GM19438 (cell line): Measurements from ENCODE around the gene PCNT.
"Not testable (repeated sequence)": the region's sequence is repeated elsewhere in the genome, so short reads cannot be mapped to it uniquely, and the experiment has no call there.

Experiments used
- ATAC-seq: cut with Tn5 transposase; IDR thresholded peaks from one replicate; pipeline ENCODE4 v1.9.1; 2021; ENCODE audit warnings: low read depth; ENCODE audit not compliant: unreplicated experiment

The PCNT gene

DNA sequence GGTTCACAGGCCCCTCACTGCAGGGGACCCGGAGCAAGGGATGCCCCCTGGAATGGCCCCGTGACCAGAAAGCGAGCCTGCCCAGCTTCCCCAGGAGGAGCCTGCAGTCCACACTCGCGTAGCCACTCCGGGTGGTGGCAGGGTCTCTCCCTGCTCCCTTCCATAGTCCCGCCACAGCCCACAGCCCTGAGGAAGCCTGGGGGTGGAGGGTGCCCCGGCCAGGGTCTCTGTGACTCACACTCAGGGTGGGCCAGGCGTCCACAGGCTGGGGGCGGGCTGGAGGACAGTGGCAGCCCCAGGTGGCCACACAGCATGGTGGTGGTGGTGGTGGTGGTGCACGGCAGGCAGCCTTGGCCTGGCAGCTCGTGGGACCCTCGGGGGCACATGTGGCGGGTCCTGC is 22.2 kb upstream of the PCNT start:
- ATAC-seq = no peak

DNA sequence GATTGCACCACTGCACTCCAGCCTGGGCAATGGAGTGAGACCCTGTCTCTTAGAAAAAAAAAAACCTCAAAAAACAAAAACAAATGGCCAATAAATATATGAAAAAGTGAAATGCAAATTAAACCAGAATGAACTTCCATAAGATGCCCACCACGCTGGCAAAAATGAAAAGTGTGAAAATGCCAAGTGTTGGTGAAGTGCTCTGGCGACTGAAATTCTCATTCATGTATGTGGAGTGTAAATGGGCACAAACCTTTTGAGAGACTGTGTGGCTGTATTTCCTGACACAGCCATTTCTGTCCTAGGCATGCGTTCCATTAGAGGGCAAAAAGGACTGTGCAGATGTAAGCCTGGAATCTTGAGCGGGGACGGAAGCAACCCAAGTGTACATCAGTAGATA is 19.5 kb upstream of the PCNT start:
- ATAC-seq = no peak

DNA sequence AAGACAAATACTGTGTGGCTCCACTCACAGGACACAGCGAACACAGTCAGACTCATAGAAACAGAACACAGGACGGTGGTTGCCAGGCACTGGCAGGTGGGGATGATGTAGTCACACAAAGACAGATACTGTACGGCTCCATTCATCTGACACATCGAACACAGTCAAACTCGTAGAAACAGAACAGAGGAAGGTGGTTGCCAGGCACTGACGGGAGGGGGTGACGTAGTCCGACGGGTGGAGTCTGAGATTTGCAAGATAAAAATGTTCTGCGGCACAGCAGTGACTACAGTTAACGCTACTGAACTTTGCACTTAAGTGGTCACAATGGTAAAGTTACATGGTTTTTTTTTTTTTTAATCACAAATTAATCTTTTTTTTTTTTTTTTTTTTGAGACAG is 19.0 kb upstream of the PCNT start:
- ATAC-seq = no peak

DNA sequence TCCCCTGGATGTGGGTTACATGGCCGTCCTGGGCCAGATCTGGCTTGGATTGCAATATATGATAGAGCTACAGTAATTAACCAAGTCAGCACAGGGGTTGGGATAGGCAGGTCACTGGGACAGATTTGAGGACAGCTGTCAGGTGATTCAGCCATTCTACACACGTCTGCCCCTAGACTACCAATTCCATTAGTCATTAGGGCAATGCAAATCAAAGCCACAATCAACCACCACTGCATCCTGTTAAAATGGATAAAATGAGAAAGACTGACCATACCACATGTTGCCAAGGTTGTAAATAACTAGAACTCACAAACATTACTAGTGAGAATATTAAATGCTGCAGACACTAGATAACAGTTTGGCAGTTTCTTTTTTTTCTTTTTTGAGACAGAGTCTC is 16.3 kb upstream of the PCNT start:
- ATAC-seq = no peak

DNA sequence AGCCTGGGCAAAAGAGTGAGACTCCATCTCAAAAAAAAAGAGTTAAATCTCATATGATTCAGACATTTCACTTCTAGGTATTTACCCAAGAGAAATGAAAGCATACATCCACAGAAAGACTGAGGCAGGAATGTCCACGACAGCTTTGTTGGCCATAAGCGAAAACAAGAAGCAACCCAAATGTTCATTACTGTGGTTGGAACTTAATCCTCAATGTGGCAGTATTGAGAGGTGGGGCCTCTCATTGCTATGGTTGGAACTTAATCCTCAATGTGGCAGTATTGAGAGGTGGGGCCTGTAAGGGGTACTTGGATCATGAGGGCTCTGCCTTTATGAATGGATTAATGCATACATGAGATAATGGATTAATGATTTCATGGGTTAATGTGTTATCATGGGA is 15.5 kb upstream of the PCNT start:
- no peak for ATAC-seq

DNA sequence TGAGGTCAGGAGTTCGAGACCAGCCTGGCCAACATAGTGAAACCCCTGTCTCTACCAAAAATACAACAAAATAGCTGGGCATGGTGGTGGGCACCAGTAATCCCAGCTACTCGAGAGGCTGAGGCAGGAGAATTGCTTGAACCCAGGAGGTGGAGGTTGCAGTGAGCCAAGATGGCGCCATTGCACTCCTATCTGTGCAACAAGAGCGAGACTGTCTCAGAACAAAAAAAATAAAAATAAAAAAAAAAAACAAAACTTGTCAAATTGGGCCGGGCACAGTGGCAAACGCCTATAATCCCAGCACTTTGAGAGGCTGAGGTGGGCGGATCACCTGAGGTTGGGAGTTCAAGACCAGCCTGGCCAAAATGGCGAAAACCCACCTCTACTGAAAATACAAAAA is 13.7 kb upstream of the PCNT start:
- ATAC-seq = not testable (repeated sequence)

DNA sequence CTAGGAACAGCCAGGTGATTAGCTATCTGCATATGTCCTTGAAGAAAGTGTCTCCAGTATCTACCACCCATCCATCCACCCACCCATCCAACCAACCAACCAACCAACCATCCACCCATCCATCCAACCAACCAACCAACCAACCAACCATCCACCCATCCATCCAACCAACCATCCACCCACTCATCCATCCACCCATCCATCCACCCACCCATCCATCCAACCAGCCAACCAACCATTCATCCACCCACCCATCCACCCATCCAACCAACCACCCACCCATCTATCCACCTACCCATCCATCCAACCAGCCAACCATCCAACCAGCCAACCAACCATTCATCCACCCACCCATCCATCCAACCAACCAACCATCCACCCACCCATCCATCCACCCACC is 12.4 kb upstream of the PCNT start:
- no peak for ATAC-seq

DNA sequence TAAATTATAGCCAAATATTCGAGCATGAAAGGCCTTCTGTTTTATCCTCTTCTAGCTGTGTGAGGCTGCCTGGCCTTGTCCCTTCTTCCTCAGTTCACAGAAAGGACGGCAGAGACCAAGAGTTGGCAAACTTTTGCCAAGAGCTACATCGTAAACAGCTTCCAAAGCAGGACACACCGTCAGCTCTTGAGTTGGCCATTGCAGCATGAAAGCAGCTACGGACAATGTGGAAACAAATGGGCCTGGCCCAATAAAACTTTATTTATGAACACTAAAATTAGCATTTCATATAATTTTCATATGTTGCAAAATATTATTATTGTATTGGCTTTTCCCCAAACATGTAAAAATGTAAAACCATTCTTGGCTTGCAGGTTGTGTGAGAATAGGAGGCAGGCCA is 11.0 kb upstream of the PCNT start:
- no peak for ATAC-seq

DNA sequence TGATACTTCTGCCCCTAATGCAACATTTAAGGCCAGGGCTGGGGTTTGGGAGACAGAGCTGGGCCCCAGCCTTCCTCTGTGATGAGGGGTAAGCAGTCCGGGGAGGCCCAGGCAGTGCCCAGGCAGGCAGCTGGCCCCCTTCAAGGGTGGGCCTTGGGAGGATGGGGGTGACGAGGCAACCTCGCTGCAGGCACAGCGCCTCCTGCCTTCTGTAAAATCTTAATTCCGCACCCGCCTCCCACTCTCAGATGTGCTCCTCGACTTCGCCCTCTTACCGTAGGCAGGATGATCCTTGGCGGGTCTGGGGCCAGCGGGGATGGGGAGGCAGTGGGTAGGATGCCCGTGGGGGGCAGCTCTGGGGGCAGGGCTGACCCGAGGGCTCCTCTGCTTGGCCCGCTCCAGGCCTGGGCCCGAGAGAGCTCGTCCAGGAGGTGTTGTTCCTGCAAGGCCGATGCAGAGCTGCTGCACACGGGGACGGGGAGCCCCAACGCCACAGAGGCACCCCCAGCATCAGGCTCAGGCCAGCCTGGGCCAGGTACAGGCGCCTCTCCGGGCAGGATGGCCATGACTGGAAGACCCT is 9.4 kb upstream of the PCNT start:
- ATAC-seq = no peak

DNA sequence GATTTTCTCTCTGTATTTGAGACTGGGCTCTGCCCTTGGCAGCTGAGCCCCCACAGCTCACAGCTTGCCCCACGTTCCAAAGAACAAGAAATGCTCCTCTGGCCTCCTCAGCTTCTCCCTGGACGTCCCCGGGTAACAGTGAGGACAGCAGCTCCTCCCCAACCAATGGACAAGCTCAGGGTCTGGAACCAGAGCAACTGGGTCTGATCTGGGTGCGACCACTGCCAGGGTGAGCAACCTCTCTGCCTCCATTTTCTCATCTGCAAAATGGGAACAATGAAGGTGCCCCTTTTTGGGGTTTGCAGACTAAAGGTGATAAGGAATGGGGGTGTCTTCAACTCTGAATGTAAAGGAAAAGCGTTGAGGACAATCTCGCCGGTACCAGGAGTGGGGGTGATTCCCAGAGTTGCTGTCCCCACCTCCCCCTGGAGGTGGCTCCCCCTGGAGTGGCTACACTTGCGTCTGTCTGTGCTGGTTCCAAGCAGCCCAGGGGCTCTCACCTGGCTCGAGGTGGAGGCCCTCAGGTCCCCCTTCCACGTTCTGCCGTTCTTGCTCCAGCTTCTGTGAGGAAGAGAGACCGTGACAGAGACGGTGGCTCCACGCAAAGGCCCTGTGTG is 7.1 kb upstream of the PCNT start:
- no peak for ATAC-seq

DNA sequence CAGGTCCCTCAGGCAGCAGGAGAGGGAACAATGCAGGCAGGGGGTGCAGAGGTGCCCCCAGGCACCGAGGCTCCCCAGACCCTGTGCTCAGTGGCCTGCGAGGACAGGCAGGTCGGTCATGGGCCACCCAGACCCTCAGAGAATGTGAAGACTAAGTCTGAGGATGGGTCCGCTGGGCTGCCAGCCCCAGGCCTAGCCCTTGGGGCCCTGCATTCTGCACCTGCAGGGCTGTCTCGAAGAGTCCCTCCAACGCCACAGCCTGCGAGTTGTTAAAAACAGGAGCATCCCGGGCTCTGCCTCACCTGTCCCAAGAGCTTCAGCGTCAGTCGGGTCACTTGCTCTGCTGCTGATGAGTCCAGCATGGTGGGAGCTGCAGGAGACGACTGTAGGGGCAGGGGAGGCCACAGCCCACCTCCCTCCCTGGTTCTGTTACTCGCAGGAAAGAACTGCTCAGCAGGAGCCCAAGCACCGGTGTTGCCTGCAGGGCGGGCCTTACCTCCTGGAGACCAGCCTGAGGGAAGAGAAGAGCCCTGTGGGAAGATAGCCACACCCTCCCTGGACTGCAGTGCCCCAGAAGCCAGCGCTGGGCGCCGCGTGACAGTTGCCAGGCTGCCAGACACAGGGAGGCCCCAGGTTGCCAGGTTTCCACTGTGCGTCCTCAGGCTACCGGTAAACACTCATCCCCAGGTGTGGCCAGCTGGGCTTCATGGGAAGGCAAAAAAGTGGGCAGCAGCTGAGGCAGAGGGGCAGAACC is 6.1 kb upstream of the PCNT start:
- no peak for ATAC-seq

DNA sequence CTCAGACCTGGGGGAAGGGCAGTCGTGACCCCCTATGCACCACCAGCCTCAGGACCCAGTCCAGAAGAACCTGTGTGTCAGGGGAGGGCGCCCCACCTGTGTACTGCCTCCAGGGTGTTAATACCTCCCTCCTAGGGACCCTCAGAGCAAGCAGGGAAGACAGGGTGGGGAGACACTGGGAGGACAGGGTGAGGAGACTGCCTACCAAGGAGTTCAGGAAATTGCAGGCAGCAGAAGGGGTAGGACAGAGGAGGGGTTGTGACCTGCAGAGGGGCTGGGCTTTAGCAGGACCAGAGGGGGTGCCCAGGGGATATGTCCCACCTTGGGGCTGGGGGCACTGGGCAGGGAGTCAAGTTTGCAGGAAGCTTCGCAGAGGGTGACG is 5.5 kb upstream of the PCNT start:
- no peak for ATAC-seq

DNA sequence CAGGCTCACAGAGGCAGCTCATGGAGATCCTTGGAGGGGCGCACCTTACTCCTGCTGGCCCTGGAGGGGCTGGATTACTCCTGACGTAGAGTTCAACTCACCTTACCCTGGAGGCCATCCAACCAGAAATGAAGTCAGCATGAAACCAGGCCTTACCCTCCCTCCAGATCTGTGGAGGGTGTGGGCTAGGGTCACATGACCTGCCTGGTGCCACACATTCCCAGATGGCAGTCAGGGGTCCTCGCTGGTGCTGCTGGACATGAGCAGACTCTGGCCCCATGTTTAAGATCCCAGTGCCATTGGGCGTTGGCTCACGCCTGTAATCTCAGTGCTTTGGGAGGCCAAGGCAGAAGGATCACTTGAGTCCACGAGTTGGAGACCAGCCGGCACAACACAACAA is 4.8 kb upstream of the PCNT start:
- ATAC-seq = no peak

DNA sequence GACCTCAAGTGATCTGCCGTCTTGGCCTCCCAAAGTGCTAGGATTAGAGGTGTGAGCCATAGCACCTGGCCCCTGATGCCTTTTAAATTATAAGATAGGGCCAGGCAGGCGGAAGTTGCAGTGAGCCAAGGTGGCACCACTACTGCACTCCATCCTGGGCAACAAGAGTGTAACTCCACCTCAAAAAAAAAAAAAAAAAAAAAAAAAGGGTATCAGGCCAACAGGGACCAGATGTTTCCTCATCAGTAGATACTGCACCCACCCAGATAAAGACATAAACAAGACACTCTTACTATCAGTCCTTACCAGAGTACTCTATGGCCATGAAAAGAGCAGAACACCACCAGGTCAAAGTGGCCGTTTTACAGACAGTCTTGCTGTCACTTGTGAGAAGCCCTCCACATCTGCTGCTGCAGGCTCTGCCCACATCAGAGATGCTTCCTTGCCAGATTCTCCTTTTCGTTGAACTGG is 3.6 kb upstream of the PCNT start:
- ATAC-seq = no peak

DNA sequence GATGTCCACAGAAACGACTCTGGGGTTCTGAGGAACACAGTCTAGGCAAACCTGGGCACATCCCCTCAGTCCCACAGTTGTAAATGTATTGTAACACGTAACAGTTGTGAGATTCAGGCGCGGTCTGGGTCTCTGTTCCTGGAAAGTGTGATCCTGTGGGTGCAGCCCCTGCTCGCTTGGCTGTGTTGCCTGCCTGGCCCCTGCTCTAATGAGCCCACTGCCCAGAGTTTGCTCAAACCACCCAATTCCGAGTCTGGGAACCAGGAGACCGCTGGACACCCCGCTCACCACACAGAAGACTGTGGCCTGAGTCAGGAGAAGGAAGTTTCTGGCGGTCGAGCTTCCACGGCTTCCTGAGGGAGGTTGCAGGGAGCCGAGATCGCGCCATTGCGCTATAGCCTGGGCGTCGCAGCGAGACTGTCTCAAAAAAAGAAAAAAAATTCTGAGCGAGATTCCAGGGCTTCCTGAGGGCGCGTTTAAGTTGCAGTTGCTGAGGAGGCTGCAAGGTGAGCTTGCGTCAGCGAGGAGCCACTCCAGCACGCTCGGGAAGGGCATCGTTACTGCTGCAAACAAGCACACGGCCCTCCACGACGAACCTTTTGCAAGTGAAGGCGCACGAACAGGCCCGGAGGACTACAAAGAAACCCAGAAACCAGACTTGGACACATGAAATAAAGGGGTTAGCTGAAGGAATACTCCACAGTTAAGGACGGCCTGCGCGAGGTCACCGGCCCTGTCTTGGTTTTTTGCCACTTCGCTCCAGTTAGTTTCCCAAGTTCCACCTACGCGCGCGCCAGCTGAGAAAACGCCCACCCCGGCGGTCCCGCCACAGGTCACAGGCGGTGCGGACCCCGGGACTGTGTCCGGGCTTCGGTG is 1.4 kb upstream of the PCNT start:
- ATAC-seq = no peak

DNA sequence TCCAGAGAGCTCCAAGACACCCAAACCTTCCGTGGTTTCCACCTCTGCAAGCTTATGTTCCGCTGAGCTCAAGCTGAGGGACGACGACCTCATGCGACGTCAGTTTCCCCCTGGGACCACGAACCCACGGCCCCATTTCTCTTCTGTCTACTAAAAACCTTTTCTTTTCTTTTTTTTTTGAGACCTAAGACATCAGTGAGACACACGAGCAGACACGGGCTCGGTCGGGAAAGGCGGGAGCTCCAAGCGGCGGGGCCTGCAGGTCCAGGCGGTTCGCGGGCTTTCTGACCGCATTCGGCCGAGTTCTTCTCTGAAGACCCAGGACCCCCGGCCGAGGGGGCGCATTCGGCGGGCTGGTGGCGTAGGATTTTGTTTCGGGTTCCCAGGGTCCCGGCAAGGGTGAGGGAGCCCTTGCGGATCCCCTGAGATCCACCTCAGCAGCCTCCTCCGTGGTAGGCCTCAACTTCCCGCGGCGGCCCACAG is 688 bp upstream of the PCNT start:
- no peak for ATAC-seq

DNA sequence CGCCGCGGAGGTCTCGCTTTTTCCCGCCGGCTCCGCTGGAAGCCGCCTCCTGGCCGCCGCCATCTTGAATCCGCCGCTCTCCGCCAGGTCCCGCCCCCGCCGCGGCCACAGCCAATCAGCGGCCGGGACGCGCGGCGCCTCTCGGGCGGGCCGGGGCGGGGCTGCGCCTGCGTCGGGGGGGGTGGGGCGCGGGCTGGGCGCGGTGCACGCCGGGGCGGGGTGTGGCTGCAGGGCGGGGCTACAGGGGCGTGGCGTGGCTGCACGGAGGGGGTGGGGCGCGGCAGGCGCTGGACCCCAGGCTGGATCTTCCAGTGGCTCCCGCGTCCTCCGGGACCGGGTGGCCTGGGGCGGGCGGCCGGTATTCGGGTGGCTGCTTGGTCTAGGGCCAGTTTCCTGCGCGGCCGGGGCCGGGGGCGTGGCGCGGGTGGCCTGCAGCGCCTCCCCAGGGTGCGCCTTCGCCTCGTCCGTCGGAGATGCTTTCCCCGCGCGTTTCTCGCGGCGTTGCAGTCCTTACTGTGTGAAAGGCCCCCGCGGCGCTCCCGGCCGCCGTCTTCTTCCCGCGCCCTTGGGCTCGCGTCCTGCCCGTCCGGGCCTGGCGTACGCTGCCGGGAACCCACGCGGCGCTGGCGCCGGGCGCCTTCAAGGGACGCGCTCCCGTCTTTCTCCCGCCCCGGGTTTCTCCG is 575 bp downstream of the PCNT start:
- peak; percentile 52 for ATAC-seq

DNA sequence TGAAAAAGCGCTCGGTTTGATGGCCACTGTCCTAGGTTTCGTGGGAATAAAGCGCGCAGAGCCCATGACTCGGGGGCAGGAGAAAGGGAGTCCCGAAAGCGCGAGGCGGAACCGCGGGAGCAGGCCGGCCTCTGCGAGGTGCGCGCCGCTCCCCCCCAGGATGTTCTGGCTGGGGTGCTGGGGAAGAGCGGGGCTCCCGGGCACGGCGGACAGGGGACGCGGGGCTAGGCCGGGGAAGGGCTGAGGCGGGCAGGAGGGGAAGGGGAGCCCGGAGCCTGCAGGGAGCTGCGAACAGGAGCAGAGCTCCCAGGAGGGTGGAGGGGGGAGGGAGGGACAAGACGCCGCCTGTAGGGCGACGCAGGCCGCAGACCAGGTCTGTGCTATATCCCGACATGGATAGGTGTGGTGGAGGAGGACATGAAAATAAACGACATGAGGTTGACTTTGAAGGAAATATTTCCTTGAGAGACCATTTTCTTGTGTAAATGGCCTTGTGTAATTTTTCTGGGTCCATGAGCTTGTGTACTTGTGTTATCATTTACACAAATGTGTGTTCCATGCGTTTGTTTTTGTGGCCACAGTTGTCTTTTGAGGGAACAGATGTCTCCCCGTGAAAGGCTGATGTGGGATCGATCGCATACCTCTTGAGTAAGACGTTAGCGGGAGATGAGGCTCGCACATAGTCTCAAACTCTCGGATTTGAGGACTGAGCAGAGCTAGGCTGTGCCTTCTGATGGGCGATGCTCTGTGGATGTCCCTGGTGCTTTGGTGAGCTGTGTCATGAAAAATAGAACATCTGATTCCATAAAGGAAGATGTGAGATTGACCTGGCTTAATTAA is 1.3 kb downstream of the PCNT start:
- ATAC-seq = no peak

DNA sequence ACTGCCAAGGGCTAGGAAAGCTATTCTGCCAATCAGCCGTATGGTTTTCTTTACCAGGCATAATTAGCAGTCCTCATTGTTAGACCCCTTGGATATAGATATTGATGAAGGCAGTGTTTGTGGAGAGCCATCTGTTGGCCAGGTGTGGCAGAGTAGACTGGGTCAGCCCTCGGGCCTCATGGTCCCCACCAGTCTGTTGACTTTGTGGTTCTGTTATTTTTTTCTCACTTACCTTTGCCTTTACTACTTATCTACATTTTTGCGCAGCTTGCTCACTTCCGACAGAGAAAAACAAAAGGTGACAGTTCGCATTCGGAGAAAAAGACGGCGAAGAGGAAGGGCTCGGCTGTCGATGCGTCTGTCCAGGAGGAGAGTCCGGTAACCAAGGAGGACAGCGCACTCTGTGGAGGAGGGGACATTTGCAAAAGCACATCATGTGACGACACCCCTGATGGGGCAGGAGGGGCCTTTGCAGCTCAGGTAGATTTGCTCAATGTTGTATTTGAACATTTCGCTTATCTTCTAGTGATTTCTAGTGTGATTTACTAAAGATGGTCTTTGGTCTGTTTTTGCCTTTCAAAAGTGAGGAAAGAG is 2.3 kb downstream of the PCNT start:
- no peak for ATAC-seq
